Measurements from ENCODE around the gene SIRT6.
A peak's percentile ranks its signal among the peaks of the same experiment; 100 is the strongest.
"Not testable (repeated sequence)": the region's sequence is repeated elsewhere in the genome, so short reads cannot be mapped to it uniquely, and the experiment has no call there.

The SIRT6 gene

GRCh38 chr19:4196009-4196408 lies 13.6 kb upstream of the SIRT6 start:
- Histone ChIP-seq H3K4me1 (ENCODE audit: insufficient read depth, low read length) (peaks cover 3% of the 10 kb centered on the region), H3K36me3 (ENCODE audit: insufficient read depth, low read length) (no peaks in the 10 kb centered on the region), H2AFZ (ENCODE audit: low read depth, low read length) (no peak overlapping the region), H3K27me3 (ENCODE audit: insufficient read depth, low read length) (peaks cover 28% of the 10 kb centered on the region), H3K4me3 (ENCODE audit: low read length) (no peak overlapping the region), H3K9me3 (ENCODE audit: low read length) (peaks cover 2% of the 10 kb centered on the region)

GRCh38 chr19:4194353-4194752 lies 12.0 kb upstream of the SIRT6 start:
- peaks cover 3% of the 10 kb centered on the region for H3K4me1 ChIP-seq (ENCODE audit: insufficient read depth, low read length)
- no peaks in the 10 kb centered on the region for H3K36me3 ChIP-seq (ENCODE audit: insufficient read depth, low read length)
- H3K27me3 ChIP-seq (ENCODE audit: insufficient read depth, low read length): peaks cover 18% of the 10 kb centered on the region
- peaks cover 2% of the 10 kb centered on the region for H3K9me3 ChIP-seq (ENCODE audit: low read length)
- no peak overlapping the region for H2AFZ ChIP-seq (ENCODE audit: low read depth, low read length)
- no peak overlapping the region for H3K4me3 ChIP-seq (ENCODE audit: low read length)

- not testable (repeated sequence) for H3K4me1 ChIP-seq (ENCODE audit: insufficient read depth, low read length); H3K4me3 ChIP-seq (ENCODE audit: low read length); H2AFZ ChIP-seq (ENCODE audit: low read depth, low read length); H3K36me3 ChIP-seq (ENCODE audit: insufficient read depth, low read length); H3K27me3 ChIP-seq (ENCODE audit: insufficient read depth, low read length); H3K9me3 ChIP-seq (ENCODE audit: low read length)
Observed at GRCh38 chr19:4192537-4192936, 10.2 kb upstream of the SIRT6 start.

GRCh38 chr19:4189641-4190040 lies 7.3 kb upstream of the SIRT6 start:
- no peaks in the 10 kb centered on the region for H3K4me1 ChIP-seq (ENCODE audit: insufficient read depth, low read length)

GRCh38 chr19:4187313-4188122 lies 5.2 kb upstream of the SIRT6 start:
- H3K9me3 ChIP-seq (ENCODE audit: low read length): no peaks in the 10 kb centered on the region
- no peaks in the 10 kb centered on the region for H3K36me3 ChIP-seq (ENCODE audit: insufficient read depth, low read length)

More at GRCh38 chr19:4189641-4190040, 7.3 kb upstream of the SIRT6 start:
- Histone ChIP-seq H3K9me3 (ENCODE audit: low read length) (no peaks in the 10 kb centered on the region), H2AFZ (ENCODE audit: low read depth, low read length) (no peak overlapping the region), H3K36me3 (ENCODE audit: insufficient read depth, low read length) (no peaks in the 10 kb centered on the region), H3K27me3 (ENCODE audit: insufficient read depth, low read length) (peaks cover 2% of the 10 kb centered on the region), H3K4me3 (ENCODE audit: low read length) (no peak overlapping the region)

GRCh38 chr19:4186087-4186993 lies 4.0 kb upstream of the SIRT6 start:
- Histone ChIP-seq H3K4me3 (ENCODE audit: low read length) (no peak overlapping the region), H2AFZ (ENCODE audit: low read depth, low read length) (no peak overlapping the region), H3K4me1 (ENCODE audit: insufficient read depth, low read length) (no peaks in the 10 kb centered on the region), H3K9me3 (ENCODE audit: low read length) (no peaks in the 10 kb centered on the region), H3K27me3 (ENCODE audit: insufficient read depth, low read length) (no peaks in the 10 kb centered on the region), H3K36me3 (ENCODE audit: insufficient read depth, low read length) (no peaks in the 10 kb centered on the region)

More at GRCh38 chr19:4187313-4188122, 5.2 kb upstream of the SIRT6 start:
- no peaks in the 10 kb centered on the region for H3K27me3 ChIP-seq (ENCODE audit: insufficient read depth, low read length)
- no peak overlapping the region for H2AFZ ChIP-seq (ENCODE audit: low read depth, low read length)
- no peak overlapping the region for H3K4me3 ChIP-seq (ENCODE audit: low read length)
- no peaks in the 10 kb centered on the region for H3K4me1 ChIP-seq (ENCODE audit: insufficient read depth, low read length)

- Histone ChIP-seq H3K27me3 (ENCODE audit: insufficient read depth, low read length) (no peaks in the 10 kb centered on the region), H3K9me3 (ENCODE audit: low read length) (no peaks in the 10 kb centered on the region), H3K4me1 (ENCODE audit: insufficient read depth, low read length) (no peaks in the 10 kb centered on the region), H3K4me3 (ENCODE audit: low read length) (no peak overlapping the region), H2AFZ (ENCODE audit: low read depth, low read length) (no peak overlapping the region), H3K36me3 (ENCODE audit: insufficient read depth, low read length) (peaks cover 3% of the 10 kb centered on the region)
Observed at GRCh38 chr19:4185413-4186086, 3.2 kb upstream of the SIRT6 start.

GRCh38 chr19:4184718-4185352 lies 2.5 kb upstream of the SIRT6 start:
- Histone ChIP-seq H3K9me3 (ENCODE audit: low read length) (no peaks in the 10 kb centered on the region), H3K4me1 (ENCODE audit: insufficient read depth, low read length) (no peaks in the 10 kb centered on the region), H3K36me3 (ENCODE audit: insufficient read depth, low read length) (peaks cover 9% of the 10 kb centered on the region), H3K4me3 (ENCODE audit: low read length) (no peak overlapping the region), H3K27me3 (ENCODE audit: insufficient read depth, low read length) (no peaks in the 10 kb centered on the region), H2AFZ (ENCODE audit: low read depth, low read length) (no peak overlapping the region)

- Histone ChIP-seq H3K4me1 (ENCODE audit: insufficient read depth, low read length) (no peaks in the 10 kb centered on the region), H3K27me3 (ENCODE audit: insufficient read depth, low read length) (no peaks in the 10 kb centered on the region), H3K4me3 (ENCODE audit: low read length) (no peak overlapping the region), H3K36me3 (ENCODE audit: insufficient read depth, low read length) (peaks cover 14% of the 10 kb centered on the region), H2AFZ (ENCODE audit: low read depth, low read length) (no peak overlapping the region), H3K9me3 (ENCODE audit: low read length) (no peaks in the 10 kb centered on the region)
Observed at GRCh38 chr19:4183967-4184717, 1.8 kb upstream of the SIRT6 start.

GRCh38 chr19:4181053-4181508 lies 1.3 kb downstream of the SIRT6 start:
- H3K9me3 ChIP-seq (ENCODE audit: low read length): no peaks in the 10 kb centered on the region
- no peaks in the 10 kb centered on the region for H3K27me3 ChIP-seq (ENCODE audit: insufficient read depth, low read length)
- peaks cover 22% of the 10 kb centered on the region for H3K36me3 ChIP-seq (ENCODE audit: insufficient read depth, low read length)
- H2AFZ ChIP-seq (ENCODE audit: low read depth, low read length): no peak overlapping the region
- H3K4me1 ChIP-seq (ENCODE audit: insufficient read depth, low read length): no peaks in the 10 kb centered on the region
- peak overlapping the region; percentile 73 for H3K4me3 ChIP-seq (ENCODE audit: low read length)

GRCh38 chr19:4178990-4179389 lies 3.4 kb downstream of the SIRT6 start:
- no peak overlapping the region for H3K4me3 ChIP-seq (ENCODE audit: low read length)
- H3K9me3 ChIP-seq (ENCODE audit: low read length): no peaks in the 10 kb centered on the region
- H3K27me3 ChIP-seq (ENCODE audit: insufficient read depth, low read length): no peaks in the 10 kb centered on the region
- H3K4me1 ChIP-seq (ENCODE audit: insufficient read depth, low read length): no peaks in the 10 kb centered on the region
- H2AFZ ChIP-seq (ENCODE audit: low read depth, low read length): no peak overlapping the region
- peaks cover 31% of the 10 kb centered on the region for H3K36me3 ChIP-seq (ENCODE audit: insufficient read depth, low read length)

GRCh38 chr19:4177146-4177545 lies 5.2 kb downstream of the SIRT6 start:
- H3K4me1 ChIP-seq (ENCODE audit: insufficient read depth, low read length): peaks cover 7% of the 10 kb centered on the region
- H3K27me3 ChIP-seq (ENCODE audit: insufficient read depth, low read length): peaks cover 2% of the 10 kb centered on the region
- H3K9me3 ChIP-seq (ENCODE audit: low read length): no peaks in the 10 kb centered on the region
- peaks cover 31% of the 10 kb centered on the region for H3K36me3 ChIP-seq (ENCODE audit: insufficient read depth, low read length)
- H2AFZ ChIP-seq (ENCODE audit: low read depth, low read length): no peak overlapping the region
- no peak overlapping the region for H3K4me3 ChIP-seq (ENCODE audit: low read length)

All from neuron (in vitro differentiated cells).